ENCODE results near the gene RIN1. TPM values are rescaled to one million over a fixed set of nuclear protein-coding genes. Genes with fewer than 3 reads are reported as not detected.
"Not testable (repeated sequence)": the region's sequence is repeated elsewhere in the genome, so short reads cannot be mapped to it uniquely, and the experiment has no call there.

Gene RIN1
- polyA plus RNA-seq (2012; ENCODE audit: insufficient read depth, insufficient read length, low read depth), result 18.0 TPM

- TF ChIP-seq CTCF (IDR thresholded peaks at IDR 0.05; ENCODE audit: low read depth, low read length), result peak; percentile 69
- H3K4me3 ChIP-seq (ENCODE audit: low read depth, low read length), result peak within 1 kb of the TSS; percentile 67
- peaks cover 11% of the 10 kb centered on the region; the same call in 1 of the 2 replicates for H3K36me3 ChIP-seq
- H3K4me1 ChIP-seq, result peaks cover 19% of the 10 kb centered on the region
- H3K27me3 ChIP-seq, result no peaks in the 10 kb centered on the region
- no peaks in the 10 kb centered on the region for H3K9me3 ChIP-seq
- peak; percentile 58 for DNase-seq
Observed at GRCh38 chr11:66336234-66337102, at the start of gene RIN1. Gene RIN1 (minus strand): TSS chr11:66336434. CDS start chr11:66336402, 32 bp downstream.

DNA sequence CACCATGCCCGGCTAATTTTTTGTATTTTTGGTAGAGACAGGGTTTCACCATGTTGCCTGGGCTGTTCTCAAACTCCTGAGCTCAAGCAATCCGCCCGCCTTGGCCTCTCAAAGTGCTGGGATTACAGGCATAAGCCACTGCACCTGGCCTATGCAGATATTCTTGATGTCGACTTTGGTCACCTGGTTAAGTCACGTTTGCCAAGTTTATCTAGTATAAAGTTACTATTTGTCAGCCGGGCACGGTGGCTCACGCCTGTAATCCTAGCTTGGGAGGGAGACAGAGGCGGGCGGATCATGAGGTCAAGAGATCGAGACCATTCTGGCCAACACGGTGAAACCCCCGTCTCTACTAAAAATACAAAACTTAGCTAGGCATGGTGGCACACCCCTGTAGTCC is 48.1 kb upstream of the RIN1 start:
- H3K9me3 ChIP-seq; DNase-seq; H3K27me3 ChIP-seq; H3K4me1 ChIP-seq; H3K36me3 ChIP-seq; H3K4me3 ChIP-seq (ENCODE audit: low read depth, low read length): not testable (repeated sequence)

DNA sequence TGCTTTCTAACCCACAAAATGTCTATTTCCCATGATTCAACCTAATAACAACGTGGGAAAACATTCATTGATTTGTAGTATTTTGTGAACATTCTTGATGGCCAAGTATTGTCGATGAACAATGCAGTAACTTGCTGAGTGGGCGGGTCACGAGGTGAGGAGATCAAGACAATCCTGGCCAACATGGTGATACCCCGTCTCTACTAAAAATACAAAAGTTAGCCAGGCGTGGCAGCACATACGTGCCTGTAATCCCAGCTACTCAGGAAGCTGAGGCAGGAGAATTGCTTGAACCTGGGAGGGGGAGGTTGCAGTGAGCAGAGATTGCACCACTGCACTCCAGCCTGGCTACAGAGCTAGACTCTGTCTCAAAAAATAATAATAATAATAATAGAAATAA is 44.0 kb upstream of the RIN1 start:
- H3K9me3 ChIP-seq, result not testable (repeated sequence)

GRCh38 chr11:66373690-66374287 is 37.6 kb upstream of the RIN1 start:
- H3K9me3 ChIP-seq; H3K27me3 ChIP-seq; H3K4me1 ChIP-seq; H3K4me3 ChIP-seq (ENCODE audit: low read depth, low read length); DNase-seq; H3K36me3 ChIP-seq: not testable (repeated sequence)

More for the DNA sequence above, 44.0 kb upstream of the RIN1 start:
- 0 out of 2 replicates have a peak, but pooled peaks have one; percentile 12 for TF ChIP-seq CTCF (IDR thresholded peaks at IDR 0.05; ENCODE audit: low read depth, low read length)
- not testable (repeated sequence) for H3K4me3 ChIP-seq (ENCODE audit: low read depth, low read length); H3K27me3 ChIP-seq; DNase-seq; H3K4me1 ChIP-seq; H3K36me3 ChIP-seq

DNA sequence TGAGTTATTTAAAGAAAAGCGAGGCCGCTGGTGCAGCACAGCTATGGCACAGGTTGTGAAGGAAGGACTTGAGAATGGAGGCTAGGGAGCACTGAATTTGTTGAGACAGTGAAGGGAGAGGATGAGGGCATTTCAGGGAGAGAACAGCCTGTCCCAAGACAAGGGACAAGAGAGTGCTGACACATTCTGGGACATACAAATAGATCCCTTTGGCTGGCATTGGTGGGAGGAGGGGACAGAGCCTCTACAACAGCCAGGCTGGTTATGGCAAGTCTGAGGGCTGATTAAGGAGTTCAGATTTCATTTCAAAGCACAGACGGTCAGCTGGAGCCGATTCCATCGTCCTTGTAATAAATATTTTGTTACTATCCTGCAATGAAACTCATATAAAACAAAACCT is 37.0 kb upstream of the RIN1 start:
- no peaks in the 10 kb centered on the region for H3K9me3 ChIP-seq
- peaks cover 5% of the 10 kb centered on the region for H3K36me3 ChIP-seq
- no peaks in the 10 kb centered on the region for H3K4me1 ChIP-seq
- H3K27me3 ChIP-seq, result no peaks in the 10 kb centered on the region
- no peak overlapping the region for H3K4me3 ChIP-seq (ENCODE audit: low read depth, low read length)
- DNase-seq, result no peak
- TF ChIP-seq CTCF (IDR thresholded peaks at IDR 0.05; ENCODE audit: low read depth, low read length), result no peak

GRCh38 chr11:66371627-66372415 is 35.6 kb upstream of the RIN1 start, which contains the start of gene SLC29A2:
Gene SLC29A2 (minus strand): TSS chr11:66371760. CDS start chr11:66371591, 169 bp downstream.
- Histone ChIP-seq H3K9me3 (no peaks in the 10 kb centered on the region), H3K36me3 (peaks cover 10% of the 10 kb centered on the region), H3K27me3 (no peaks in the 10 kb centered on the region), H3K4me3 (ENCODE audit: low read depth, low read length) (peak within 1 kb of the TSS; percentile 85), H3K4me1 (no peaks in the 10 kb centered on the region)
- peak; percentile 90 for DNase-seq
- TF ChIP-seq CTCF (IDR thresholded peaks at IDR 0.05; ENCODE audit: low read depth, low read length), result no peak

Data from BE2C (cell line).